GM10248 (cell line): Measurements from ENCODE around the gene SLC51A.

Source experiments
- CTCF ChIA-PET: fragments of 300-600 bp; sonication (Branson Sonifier 250); formaldehyde crosslinking; extraction: SDS; loops from one replicate; lab custom pipeline; 2021; ENCODE audit warnings: antibody characterized with exemption; lab: Yijun Ruan, JAX
- POLR2A ChIA-PET: fragments of 350-650 bp; sonication (Branson Sonifier 250); formaldehyde crosslinking; extraction: SDS; loops from one replicate; lab custom pipeline; 2020; ENCODE audit warnings: antibody characterized with exemption; lab: Yijun Ruan, JAX
- DNase-seq: peaks from one replicate; pipeline ENCODE4 v3.0.0; 2012; ENCODE audit errors: extremely low spot score
- CTCF ChIP-seq: IDR thresholded peaks from 2 replicates; pipeline ENCODE4 v1.5.1; 2012; ENCODE audit warnings: mild to moderate bottlenecking, low read depth; ENCODE audit errors: extremely low read depth, missing control alignments, control extremely low read depth

SLC51A gene

GRCh38 chr3:196219970-196220311 is 3.6 kb downstream of the SLC51A start:
- CTCF ChIA-PET, result interaction anchor here (1.0 to 2.6 kb wide), 6 partner anchors 9 to 220 kb away, joined by 3 to 10 read pairs (median 4); no protein-coding TSS in a partner anchor
- POLR2A ChIA-PET, result no interaction called here
- no peak for DNase-seq
- TF ChIP-seq CTCF, result no peak

DNA sequence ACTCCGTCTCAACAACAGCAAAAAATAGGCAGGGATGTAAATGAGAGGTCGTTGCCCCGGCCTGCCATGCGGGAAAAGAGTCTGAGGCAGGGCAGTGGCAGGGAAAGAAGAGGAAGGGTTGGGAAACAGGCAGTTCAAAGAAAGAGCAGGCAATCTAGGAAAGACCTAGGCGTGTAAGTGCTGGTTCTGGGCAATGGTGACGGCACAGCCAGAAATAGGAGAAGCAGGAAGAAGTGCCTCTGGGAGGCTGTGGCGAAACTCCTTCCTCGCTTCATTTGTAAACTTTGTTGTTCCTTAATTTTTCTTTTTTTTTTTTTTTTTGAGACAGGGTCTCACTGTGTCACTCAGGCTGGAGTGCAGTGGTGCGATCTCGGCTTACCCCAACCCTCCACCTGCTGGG is 4.3 kb downstream of the SLC51A start:
- CTCF ChIA-PET, result interaction anchor here (1.2 to 2.6 kb wide), 5 partner anchors 15 to 221 kb away, joined by 3 to 10 read pairs (median 4); no protein-coding TSS in a partner anchor
- DNase-seq, result no peak
- TF ChIP-seq CTCF, result no peak
- POLR2A ChIA-PET, result interaction anchor here (1.2 kb wide), 1 partner anchor 14 kb away, joined by 3 read pairs; no protein-coding TSS in a partner anchor

- TF ChIP-seq CTCF, result no peak
- ChIA-PET CTCF (interaction anchor here (0.8 to 2.6 kb wide), 6 partner anchors 10 to 44 kb away, joined by 3 to 10 read pairs (median 4); no protein-coding TSS in a partner anchor), POLR2A (interaction anchor here (1.2 kb wide), 1 partner anchor 14 kb away, joined by 3 read pairs; no protein-coding TSS in a partner anchor)
- DNase-seq, result no peak
These were observed 4.7 kb downstream of the SLC51A start for GRCh38 chr3:196220991-196221390.

GRCh38 chr3:196222876-196223595 is 6.7 kb downstream of the SLC51A start:
- CTCF ChIA-PET, result interaction anchor here (1.2 to 1.8 kb wide), 2 partner anchors 19 to 127 kb away, joined by 3 to 4 read pairs; no protein-coding TSS in a partner anchor
- no peak for DNase-seq

GRCh38 chr3:196225086-196225485 is 8.8 kb downstream of the SLC51A start:
- ChIA-PET CTCF (interaction anchor here (0.7 to 1.1 kb wide), 2 partner anchors 11 to 29 kb away, joined by 3 to 4 read pairs; no protein-coding TSS in a partner anchor), POLR2A (no interaction called here)
- no peak for DNase-seq
- no peak for TF ChIP-seq CTCF

More at GRCh38 chr3:196222876-196223595, 6.7 kb downstream of the SLC51A start:
- TF ChIP-seq CTCF, result no peak
- POLR2A ChIA-PET, result no interaction called here

GRCh38 chr3:196225763-196226364 is 9.5 kb downstream of the SLC51A start:
- CTCF ChIA-PET, result interaction anchor here (0.7 to 1.1 kb wide), 2 partner anchors 10 to 28 kb away, joined by 3 to 4 read pairs; no protein-coding TSS in a partner anchor
- POLR2A ChIA-PET, result no interaction called here
- DNase-seq, result no peak
- no peak for TF ChIP-seq CTCF
